Measurements from ENCODE around the gene MED8. TPM values are rescaled to one million over a fixed set of nuclear protein-coding genes. Genes with fewer than 3 reads are reported as not detected.

MED8 gene
- total RNA-seq, 1 donor, result 65.9 TPM

DNA sequence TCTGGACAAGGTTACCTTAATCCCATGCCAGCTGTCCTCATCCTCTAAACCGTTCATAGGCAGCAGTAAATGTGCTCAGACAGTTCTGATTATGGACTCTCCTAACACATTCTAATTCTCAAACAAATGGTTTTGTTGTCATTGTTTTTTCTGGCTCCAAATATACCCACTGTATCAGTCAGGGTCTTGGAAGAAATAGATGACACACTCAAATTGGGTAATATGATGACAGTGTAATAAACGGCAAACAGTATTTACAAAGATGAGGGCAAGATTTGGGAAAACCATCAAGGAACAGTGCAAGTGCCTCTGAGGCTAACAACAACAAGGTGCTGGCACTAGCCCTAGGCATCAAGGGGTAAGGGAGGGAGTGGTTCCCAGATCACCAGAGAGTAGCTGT lies 35.1 kb downstream of the MED8 start:
- Histone ChIP-seq H3K27ac (ENCODE audit: low read depth, low read length) (no peak overlapping the region), H3K79me2 (ENCODE audit: insufficient read depth, low read length) (peaks cover 6% of the 10 kb centered on the region), H3K36me3 (ENCODE audit: insufficient read depth, low read length) (no peaks in the 10 kb centered on the region), H2AFZ (ENCODE audit: low read length) (no peak overlapping the region), H3K4me1 (ENCODE audit: insufficient read depth, low read length) (peaks cover 31% of the 10 kb centered on the region), H4K20me1 (ENCODE audit: insufficient read depth, low read length) (no peaks in the 10 kb centered on the region), H3K27me3 (ENCODE audit: insufficient read depth, low read length) (no peaks in the 10 kb centered on the region), H3K4me2 (ENCODE audit: insufficient read depth, low read length) (no peak overlapping the region), H3K4me3 (ENCODE audit: insufficient read depth, low read length) (no peak overlapping the region), H3K9me3 (ENCODE audit: low read depth, low read length) (no peaks in the 10 kb centered on the region)
- TF ChIP-seq, protein P1, sequence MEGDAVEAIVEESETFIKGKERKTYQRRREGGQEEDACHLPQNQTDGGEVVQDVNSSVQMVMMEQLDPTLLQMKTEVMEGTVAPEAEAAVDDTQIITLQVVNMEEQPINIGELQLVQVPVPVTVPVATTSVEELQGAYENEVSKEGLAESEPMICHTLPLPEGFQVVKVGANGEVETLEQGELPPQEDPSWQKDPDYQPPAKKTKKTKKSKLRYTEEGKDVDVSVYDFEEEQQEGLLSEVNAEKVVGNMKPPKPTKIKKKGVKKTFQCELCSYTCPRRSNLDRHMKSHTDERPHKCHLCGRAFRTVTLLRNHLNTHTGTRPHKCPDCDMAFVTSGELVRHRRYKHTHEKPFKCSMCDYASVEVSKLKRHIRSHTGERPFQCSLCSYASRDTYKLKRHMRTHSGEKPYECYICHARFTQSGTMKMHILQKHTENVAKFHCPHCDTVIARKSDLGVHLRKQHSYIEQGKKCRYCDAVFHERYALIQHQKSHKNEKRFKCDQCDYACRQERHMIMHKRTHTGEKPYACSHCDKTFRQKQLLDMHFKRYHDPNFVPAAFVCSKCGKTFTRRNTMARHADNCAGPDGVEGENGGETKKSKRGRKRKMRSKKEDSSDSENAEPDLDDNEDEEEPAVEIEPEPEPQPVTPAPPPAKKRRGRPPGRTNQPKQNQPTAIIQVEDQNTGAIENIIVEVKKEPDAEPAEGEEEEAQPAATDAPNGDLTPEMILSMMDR (IDR thresholded peaks at IDR 0.05; ENCODE audit: extremely low read depth, low read depth, low read length), result no peak
- DNase-seq (ENCODE audit: insufficient read length, low spot score, missing footprints), result peak; percentile 61

DNA sequence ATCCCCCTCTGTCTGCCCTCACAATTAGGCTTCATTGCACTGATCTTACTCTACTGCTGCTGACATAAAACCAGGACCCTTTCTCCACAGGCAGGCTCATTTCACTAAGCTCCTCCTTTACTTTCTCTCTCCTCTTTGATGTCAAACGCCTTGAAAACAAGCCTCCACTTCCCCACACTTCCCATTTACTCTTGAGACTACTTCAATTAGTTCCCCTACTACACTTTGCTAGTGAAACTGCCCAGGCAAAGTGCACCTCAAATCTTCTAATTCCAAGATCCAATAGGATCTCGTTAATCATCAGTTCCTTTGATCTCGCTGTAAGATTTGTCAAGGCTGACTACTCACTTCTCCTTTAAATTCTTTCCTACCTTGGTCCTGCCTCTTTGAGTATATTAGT lies 36.7 kb downstream of the MED8 start:
- DNase-seq (ENCODE audit: insufficient read length, low spot score, missing footprints), result peak; percentile 62
- H4K20me1 ChIP-seq (ENCODE audit: insufficient read depth, low read length), result no peaks in the 10 kb centered on the region
- no peaks in the 10 kb centered on the region for H3K79me2 ChIP-seq (ENCODE audit: insufficient read depth, low read length)
- no peak overlapping the region for H3K4me3 ChIP-seq (ENCODE audit: insufficient read depth, low read length)
- TF ChIP-seq, protein P1 (IDR thresholded peaks at IDR 0.05; ENCODE audit: extremely low read depth, low read depth, low read length), result no peak
- H3K4me1 ChIP-seq (ENCODE audit: insufficient read depth, low read length), result peaks cover 26% of the 10 kb centered on the region
- no peaks in the 10 kb centered on the region for H3K36me3 ChIP-seq (ENCODE audit: insufficient read depth, low read length)
- H3K4me2 ChIP-seq (ENCODE audit: insufficient read depth, low read length), result no peak overlapping the region
- no peak overlapping the region for H3K27ac ChIP-seq (ENCODE audit: low read depth, low read length)
- no peaks in the 10 kb centered on the region for H3K9me3 ChIP-seq (ENCODE audit: low read depth, low read length)
- peaks cover 8% of the 10 kb centered on the region for H3K27me3 ChIP-seq (ENCODE audit: insufficient read depth, low read length)
- no peak overlapping the region for H2AFZ ChIP-seq (ENCODE audit: low read length)

DNA sequence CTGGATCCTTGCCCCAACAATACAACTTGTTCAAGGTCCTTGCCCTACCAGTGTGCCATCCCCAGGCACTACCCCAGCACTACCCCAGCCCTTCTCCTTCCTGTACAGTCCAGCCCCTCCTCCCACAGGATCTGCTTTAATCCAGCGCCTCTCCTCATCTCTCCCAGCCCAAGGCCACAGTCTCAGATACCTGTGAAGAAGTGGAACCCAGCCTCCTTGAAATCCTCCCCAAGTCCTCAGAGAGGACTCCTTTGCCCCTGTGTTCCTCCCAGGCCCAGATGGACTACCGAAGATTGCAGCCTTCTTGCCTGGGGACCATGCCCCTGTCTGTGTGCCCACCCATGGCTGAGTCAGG lies 37.3 kb downstream of the MED8 start:
- TF ChIP-seq, protein P1 (IDR thresholded peaks at IDR 0.05; ENCODE audit: extremely low read depth, low read depth, low read length), result no peak
- H3K4me2 ChIP-seq (ENCODE audit: insufficient read depth, low read length), result no peak overlapping the region
- peak; percentile 52 for DNase-seq (ENCODE audit: insufficient read length, low spot score, missing footprints)
- H3K9me3 ChIP-seq (ENCODE audit: low read depth, low read length), result no peaks in the 10 kb centered on the region
- H3K36me3 ChIP-seq (ENCODE audit: insufficient read depth, low read length), result no peaks in the 10 kb centered on the region
- H3K4me1 ChIP-seq (ENCODE audit: insufficient read depth, low read length), result peaks cover 26% of the 10 kb centered on the region
- H3K4me3 ChIP-seq (ENCODE audit: insufficient read depth, low read length), result no peak overlapping the region
- peaks cover 14% of the 10 kb centered on the region for H3K27me3 ChIP-seq (ENCODE audit: insufficient read depth, low read length)
- H3K79me2 ChIP-seq (ENCODE audit: insufficient read depth, low read length), result no peaks in the 10 kb centered on the region
- no peaks in the 10 kb centered on the region for H4K20me1 ChIP-seq (ENCODE audit: insufficient read depth, low read length)
- no peak overlapping the region for H3K27ac ChIP-seq (ENCODE audit: low read depth, low read length)
- no peak overlapping the region for H2AFZ ChIP-seq (ENCODE audit: low read length)

DNA sequence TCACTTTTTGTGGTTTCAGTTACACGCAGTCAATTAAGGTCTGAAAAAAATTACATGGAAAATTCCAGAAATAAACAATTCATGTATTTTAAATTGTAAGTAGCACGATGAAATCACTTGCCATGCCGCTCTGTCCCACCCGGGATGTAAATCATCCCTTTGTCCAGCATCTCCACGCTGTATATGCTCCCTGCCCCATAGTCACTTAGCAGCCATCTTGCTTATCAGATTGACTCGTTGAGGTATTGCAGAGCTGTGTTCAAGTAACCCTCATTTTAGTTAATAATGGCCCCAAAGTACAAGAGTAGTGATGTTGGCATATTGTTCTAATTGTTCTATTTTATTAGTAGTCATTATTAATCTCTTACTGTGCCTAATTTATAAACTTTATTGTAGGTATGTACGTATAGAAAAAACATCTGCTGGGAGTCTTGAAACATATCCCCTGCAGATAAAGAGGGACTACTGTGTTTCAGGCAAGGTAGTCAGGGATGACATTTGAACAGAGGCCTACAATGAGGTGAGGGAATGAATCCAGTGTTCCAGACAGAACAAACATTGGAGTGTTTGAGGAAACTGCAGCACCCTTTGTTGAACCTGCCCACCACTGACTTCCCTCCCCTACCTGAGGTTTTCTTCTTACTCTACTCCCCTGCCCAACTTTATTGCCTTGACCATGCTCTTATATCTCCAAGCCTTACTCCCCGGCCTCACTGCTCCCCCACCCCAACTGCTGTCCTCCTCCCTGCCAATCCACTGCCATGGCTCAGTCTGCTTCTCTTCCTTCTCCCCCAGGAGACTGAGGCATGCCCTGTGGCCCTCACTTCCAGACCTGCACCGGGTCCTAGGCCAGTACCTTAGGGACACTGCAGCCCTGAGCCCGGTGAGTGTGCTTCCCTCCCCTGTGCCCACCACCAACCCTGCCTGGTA lies 37.9 kb downstream of the MED8 start:
- TF ChIP-seq, protein P1 (IDR thresholded peaks at IDR 0.05; ENCODE audit: extremely low read depth, low read depth, low read length), result no peak
- H2AFZ ChIP-seq (ENCODE audit: low read length), result no peak overlapping the region
- H3K4me1 ChIP-seq (ENCODE audit: insufficient read depth, low read length), result peaks cover 26% of the 10 kb centered on the region
- no peaks in the 10 kb centered on the region for H3K9me3 ChIP-seq (ENCODE audit: low read depth, low read length)
- H3K4me2 ChIP-seq (ENCODE audit: insufficient read depth, low read length), result no peak overlapping the region
- H4K20me1 ChIP-seq (ENCODE audit: insufficient read depth, low read length), result no peaks in the 10 kb centered on the region
- no peak overlapping the region for H3K4me3 ChIP-seq (ENCODE audit: insufficient read depth, low read length)
- H3K36me3 ChIP-seq (ENCODE audit: insufficient read depth, low read length), result no peaks in the 10 kb centered on the region
- peak; percentile 69 for DNase-seq (ENCODE audit: insufficient read length, low spot score, missing footprints)
- H3K79me2 ChIP-seq (ENCODE audit: insufficient read depth, low read length), result no peaks in the 10 kb centered on the region
- H3K27ac ChIP-seq (ENCODE audit: low read depth, low read length), result no peak overlapping the region
- H3K27me3 ChIP-seq (ENCODE audit: insufficient read depth, low read length), result peaks cover 18% of the 10 kb centered on the region

All from osteoblast (primary cell).